K562 (cell line): ENCODE measurements around the gene MAD2L1. TPM values are rescaled to one million over a fixed set of nuclear protein-coding genes. Genes with fewer than 3 reads are reported as not detected.

Source experiments
- ATAC-seq: fragments of 200-7000 bp; cut with Tn5 transposase; 3 replicates; pipeline ENCODE4 v1.9.1; 2020; ENCODE audit warnings: moderate library complexity
- BruUV-seq: library from RNA; stranded (reverse); fragments of 400-500 nt; replicated peaks from 2 replicates; lab custom pipeline; 2021; lab: Mats Ljungman, UMichigan
- CTCF ChIA-PET: fragments of 300-600 bp; formaldehyde crosslinking; extraction: SDS; loops from one replicate; lab custom pipeline; 2021; ENCODE audit warnings: low intra/inter-chr PET ratio; lab: Yijun Ruan, JAX
- POLR2A ChIA-PET: fragments of 300-600, 350-650 bp; sonication (Branson Sonifier 250); formaldehyde crosslinking; extraction: SDS; loops from one replicate; lab custom pipeline; 2021; ENCODE audit warnings: antibody characterized with exemption, inconsistent platforms; lab: Yijun Ruan, JAX
- DNase-seq, 4 experiments: peaks; one replicate each; pipeline versions ENCODE4 v3.0.0 to v3.0.0-alpha.2; 2011 to 2018; ENCODE audit warnings: low spot score in 3 of 4, mixed read lengths in 3 of 4; ENCODE audit errors: extremely low read depth in 1 of 4
- FAIRE-seq: peaks from 2 replicates; lab custom pipeline; 2011; peaks lifted over from hg19 to GRCh38; lab: Jason Lieb, UNC
- H2AFZ ChIP-seq: 2 replicates; pipeline ENCODE4 v1.6.0; 2011; ENCODE audit warnings: low read depth, low read length, control low read depth, inconsistent platforms
- H3K27ac ChIP-seq: fragments of 200-600 bp; 3 replicates; pipeline ENCODE4 v1.8.0; 2011; ENCODE audit warnings: low read depth, mild to moderate bottlenecking, control low read depth, inconsistent platforms, low read length, moderate library complexity, mixed read lengths; ENCODE audit errors: extremely low read depth
- H3K27me3 ChIP-seq, 2 experiments: fragments of 300-600 bp in 1 of 2; 2 replicates in 1 of 2; 3 replicates in 1 of 2; pipeline versions ENCODE4 v1.6.0 to v1.8.0; 2011; ENCODE audit warnings: inconsistent platforms in 2 of 2, low read length in 2 of 2, mild to moderate bottlenecking in 1 of 2, mixed read lengths in 1 of 2, moderate library complexity in 1 of 2; ENCODE audit not compliant: control insufficient read depth in 2 of 2, insufficient read depth in 2 of 2
- H3K36me3 ChIP-seq: fragments of 300-600 bp; 3 replicates; pipeline ENCODE4 v1.8.0; 2011; ENCODE audit warnings: mild to moderate bottlenecking, low read length, inconsistent platforms; ENCODE audit not compliant: control insufficient read depth, insufficient read depth
- H3K4me1 ChIP-seq, 2 experiments: fragments of 200-600 bp in 1 of 2; replicated peaks in 1 of 2; 2 replicates in 1 of 2; 3 replicates in 1 of 2; pipeline versions ENCODE4 v1.5.1 to v1.8.0; 2011; ENCODE audit warnings: inconsistent platforms in 2 of 2, low read length in 2 of 2, mild to moderate bottlenecking in 1 of 2, mixed read lengths in 1 of 2, moderate library complexity in 1 of 2; ENCODE audit not compliant: control insufficient read depth in 2 of 2, insufficient read depth in 2 of 2
- H3K4me2 ChIP-seq: 2 replicates; pipeline ENCODE4 v1.6.1; 2011; ENCODE audit warnings: low read length, control low read depth, inconsistent platforms, mixed read lengths; ENCODE audit not compliant: insufficient read depth
- H3K4me3 ChIP-seq: fragments of 200-600 bp; sonication (generic), shearing (Covaris generic); 2 replicates; pipeline ENCODE4 v1.5.1; 2016; ENCODE audit warnings: control low read depth, inconsistent platforms
- H3K79me2 ChIP-seq: fragments of 200-600 bp; 3 replicates; pipeline ENCODE4 v1.8.0; 2011; ENCODE audit warnings: low read length, inconsistent platforms; ENCODE audit not compliant: control insufficient read depth, insufficient read depth
- H3K9ac ChIP-seq, 2 experiments: 2 replicates each; pipeline versions ENCODE4 v1.6.0 to v1.6.1; 2011; ENCODE audit warnings: low read depth in 2 of 2, low read length in 2 of 2, control low read depth in 1 of 2, inconsistent platforms in 1 of 2, mild to moderate bottlenecking in 1 of 2, mixed read lengths in 1 of 2; ENCODE audit not compliant: insufficient read depth in 1 of 2
- H3K9me1 ChIP-seq: one replicate; pipeline ENCODE4 v1.6.0; 2011; ENCODE audit warnings: inconsistent platforms, mild to moderate bottlenecking, low read length, moderate library complexity; ENCODE audit not compliant: control insufficient read depth, insufficient read depth
- H3K9me3 ChIP-seq: replicated peaks from 2 replicates; pipeline ENCODE4 v1.5.1; 2011; ENCODE audit warnings: low read depth, low read length, inconsistent platforms; ENCODE audit not compliant: control insufficient read depth, insufficient read depth
- H4K20me1 ChIP-seq: replicated peaks from 2 replicates; pipeline ENCODE4 v1.6.1; 2011; ENCODE audit warnings: low read length, inconsistent platforms, mixed read lengths; ENCODE audit not compliant: control insufficient read depth, insufficient read depth
- BHLHE40 ChIP-seq: IDR thresholded peaks from 2 replicates; pipeline ENCODE4 v1.6.1; 2011; ENCODE audit warnings: low read length, improper control_type of control experiment
- FOXJ2 ChIP-seq: fragments of 200-800 bp; sonication (Bioruptor generic); IDR thresholded peaks from 2 replicates; pipeline ENCODE4 v1.6.1; 2016; ENCODE audit warnings: missing genetic modification characterization, missing compliant biosample characterization
- GTF2B ChIP-seq: IDR thresholded peaks from 2 replicates; pipeline ENCODE4 v1.6.1; 2011; ENCODE audit not compliant: insufficient read length; ENCODE audit errors: extremely low read depth
- JUNB ChIP-seq: fragments of 450-650 bp; formaldehyde crosslinking; conservative IDR thresholded peaks from 2 replicates; pipeline ENCODE4 v1.4.0; 2020; ENCODE audit warnings: mild to moderate bottlenecking
- KDM2B ChIP-seq: fragments of 250-450 bp; sonication (Bioruptor Pico); IDR thresholded peaks from 2 replicates; pipeline ENCODE4 v1.8.0; 2021; ENCODE audit warnings: mild to moderate bottlenecking, moderate library complexity
- MAFF ChIP-seq: IDR thresholded peaks from 2 replicates; pipeline ENCODE4 v1.6.1; 2012; ENCODE audit warnings: low read length, improper control_type of control experiment
- MED1 ChIP-seq: sonication (generic); formaldehyde crosslinking; IDR thresholded peaks from 2 replicates; pipeline ENCODE4 v1.8.1; 2023; ENCODE audit warnings: missing genetic modification reagents, borderline replicate concordance
- NR2C1 ChIP-seq, 2 experiments: fragments of 450-650 bp; IDR thresholded peaks; 2 replicates each; pipeline ENCODE4 v1.6.1; 2017; ENCODE audit warnings: mild to moderate bottlenecking in 2 of 2, antibody characterized with exemption in 1 of 2, inconsistent platforms in 1 of 2, missing compliant biosample characterization in 1 of 2, missing genetic modification characterization in 1 of 2
- PML ChIP-seq: IDR thresholded peaks from 2 replicates; pipeline ENCODE4 v1.6.1; 2012; ENCODE audit warnings: low read length, inconsistent platforms
- RERE ChIP-seq: sonication (generic); formaldehyde crosslinking; IDR thresholded peaks from 2 replicates; pipeline ENCODE4 v1.8.0; 2023; ENCODE audit warnings: missing genetic modification reagents, mild to moderate bottlenecking, borderline replicate concordance
- RNF2 ChIP-seq: sonication (generic); IDR thresholded peaks from 2 replicates; pipeline ENCODE4 v1.6.1; 2016
- SAFB ChIP-seq: fragments of 200-400 bp; formaldehyde crosslinking; IDR thresholded peaks from 2 replicates; pipeline ENCODE4 v1.6.1; 2017; ENCODE audit warnings: low read depth, low read length, borderline replicate concordance
- TAF15 ChIP-seq: fragments of 200-400 bp; formaldehyde crosslinking; IDR thresholded peaks from 2 replicates; pipeline ENCODE4 v1.6.1; 2017; ENCODE audit warnings: mild to moderate bottlenecking, low read depth, low read length, moderate library complexity
- TBP ChIP-seq: optimal IDR thresholded peaks from 2 replicates; pipeline ENCODE3; 2011; ENCODE audit warnings: low read depth, low read length, improper control_type of control experiment
- YY1 ChIP-seq, 3 experiments: IDR thresholded peaks; 2 replicates each; pipeline ENCODE4 v1.6.1; 2011; ENCODE audit warnings: low read length in 2 of 3, mild to moderate bottlenecking in 2 of 3, moderate library complexity in 2 of 3, borderline replicate concordance in 1 of 3, control low read depth in 1 of 3, low read depth in 1 of 3; ENCODE audit not compliant: insufficient read depth in 3 of 3, insufficient replicate concordance in 2 of 3, control insufficient read depth in 1 of 3, insufficient read length in 1 of 3; ENCODE audit errors: extremely low read depth in 1 of 3
- ZC3H11A ChIP-seq: IDR thresholded peaks from 2 replicates; pipeline ENCODE4 v1.6.1; 2012; ENCODE audit warnings: low read depth, low read length, improper control_type of control experiment
- ZNF239 ChIP-seq: fragments of 250-450 bp; sonication (Bioruptor Pico); IDR thresholded peaks from 2 replicates; pipeline ENCODE4 v1.4.0; 2020; ENCODE audit warnings: mild to moderate bottlenecking
- ZZZ3 ChIP-seq: fragments of 450-650 bp; IDR thresholded peaks from 2 replicates; pipeline ENCODE4 v1.6.1; 2016; ENCODE audit warnings: antibody characterized with exemption, mild to moderate bottlenecking, moderate library complexity
- WGBS: fragments of 100-300 bp; shearing (Covaris generic); methylation state at CpG from one replicate; pipeline ENCODE4 v1.1.6; 2016; ENCODE audit warnings: low coverage, mixed read lengths; ENCODE audit not compliant: insufficient coverage; ENCODE audit errors: missing lambda C conversion rate; 5-methylcytosine and 5-hydroxymethylcytosine counted together
- in situ Hi-C: fragments of 300-500 bp; cut with MboI; formaldehyde crosslinking; loops from 4 replicates; pipeline ENCODE4 v1.15.0; 2018; ENCODE audit warnings: inconsistent platforms, mixed read lengths
- intact Hi-C: fragments of 100-400 bp; cut with micrococcal nuclease; formaldehyde crosslinking; loops from 2 replicates; pipeline ENCODE4 v1.14.2; 2022
- polyA plus RNA-seq, 8 experiments: library from polyadenylated mRNA; depleted of rRNA in 4 of 8; stranded (reverse) in 5 of 8; unstranded in 3 of 8; fragments of >200 nt; fragmentation: Nextera tagmentation in 2 of 8; fragmentation: Illumina TruSeq in 1 of 8; extraction: Ambion mirVana in 2 of 8; extraction: Trizol in 1 of 8; gene quantifications; 2 replicates each; pipeline versions ENCODE4 v1.2.1 to v1.2.3, GENCODE V29; 2011 to 2014; ENCODE audit warnings: inconsistent platforms in 1 of 8, missing spikeins in 1 of 8
- total RNA-seq, 7 experiments: library from RNA; depleted of rRNA in 6 of 7; stranded (reverse); fragments of >200 nt in 6 of 7; fragmentation: Illumina TruSeq in 2 of 7; extraction: Trizol in 2 of 7; gene quantifications; 2 replicates each; pipeline versions ENCODE4 v1.2.1 to v1.2.3, GENCODE V29; 2011 to 2021; ENCODE audit warnings: low replicate concordance in 1 of 7

The MAD2L1 gene
- total and polyA plus RNA-seq, 9 of the 15 experiments (the other 6 are each of a cell fraction or from before 2014, with no cell fraction given) = 75.0 to 494 (median 129) TPM

- TF ChIP-seq GTF2B (no peak), BHLHE40 (no peak), FOXJ2 (no peak), NR2C1 (IDR thresholded peaks at IDR 0.05) (no peak), NR2C1 (tag; IDR thresholded peaks at IDR 0.05) (no peak), RNF2 (no peak), PML (no peak), KDM2B (CRISPR knock-in tag) (no peak), TAF15 (no peak), SAFB (no peak), JUNB (no peak), MED1 (CRISPR knock-in tag) (no peak), ZZZ3 (no peak)
Measured at GRCh38 chr4:120025516-120025915, 41.1 kb downstream of the MAD2L1 start (continued).

- Histone ChIP-seq H3K9ac (no peak overlapping the region), H3K9me1 (no peaks in the 10 kb centered on the region), H3K36me3 (no peaks in the 10 kb centered on the region), H3K79me2 (no peaks in the 10 kb centered on the region), H4K20me1 (no peaks in the 10 kb centered on the region), H3K27me3 (no peaks in the 10 kb centered on the region), H3K4me1 (no peaks in the 10 kb centered on the region), H3K4me3 (no peak overlapping the region), H3K9me3 (no peaks in the 10 kb centered on the region), H2AFZ (no peak overlapping the region), H3K4me2 (no peak overlapping the region), H3K27ac (no peak overlapping the region)
- intact Hi-C loops = no loop called here
- CTCF ChIA-PET = no interaction called here
- no peak for DNase-seq
- WGBS = 8% methylated on average over 1 of the region's 1 CpG
- in situ Hi-C loops = no loop called here
- POLR2A ChIA-PET = no interaction called here
- no peak for ATAC-seq
- BruUV-seq = no TSS peak
- FAIRE-seq = no peak
- TF ChIP-seq YY1 (IDR thresholded peaks at IDR 0.05; ENCODE audit: borderline replicate concordance in 1 of 3, control insufficient read depth in 1 of 3, extremely low read depth in 1 of 3, insufficient read depth in 3 of 3, insufficient read length in 1 of 3, insufficient replicate concordance in 2 of 3, low read depth in 1 of 3, low read length in 2 of 3) (no peak), MAFF (no peak), ZNF239 (CRISPR knock-in tag) (no peak), RERE (CRISPR knock-in tag) (no peak), ZC3H11A (no peak), TBP (no peak)
Measured at GRCh38 chr4:120018786-120019185, 47.9 kb downstream of the MAD2L1 start.
